ENCODE results near the gene HSPA12A. TPM values are rescaled to one million over a fixed set of nuclear protein-coding genes. Genes with fewer than 3 reads are reported as not detected.
"Not testable (repeated sequence)": the region's sequence is repeated elsewhere in the genome, so short reads cannot be mapped to it uniquely, and the experiment has no call there.

HSPA12A gene
- total RNA-seq, 4 donors from 2014 or later, result 125 to 187 (median 147) TPM

DNA sequence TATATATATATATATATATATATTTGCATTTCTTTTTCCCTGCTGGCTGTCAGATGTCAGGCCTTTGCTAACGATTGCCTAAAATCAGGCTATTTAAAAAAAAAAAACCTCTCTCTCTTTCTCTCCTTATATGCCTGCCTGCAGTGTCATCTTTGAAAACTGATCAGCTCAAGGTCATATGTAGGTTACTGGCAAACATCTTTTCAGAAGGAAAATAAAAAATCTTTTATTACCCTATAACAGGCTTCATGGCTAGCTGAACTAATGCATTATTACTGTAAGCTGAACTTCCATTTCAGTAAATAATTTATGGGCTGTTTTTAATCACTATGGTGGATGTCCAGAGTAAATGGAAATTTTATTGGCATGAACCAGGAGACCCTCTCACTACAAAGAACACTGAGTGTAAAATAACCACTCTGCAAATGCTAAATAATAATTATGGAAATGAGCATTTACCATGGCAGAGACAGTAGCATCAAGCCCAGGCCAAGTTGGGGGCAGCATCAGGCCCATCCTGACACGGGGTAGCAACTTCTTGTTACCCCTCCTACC is 29.3 kb downstream of the HSPA12A start:
- Histone ChIP-seq H3K4me1 (peaks cover 0 to 94% (median 36%) of the 10 kb centered on the region in 4 donors), H3K4me3 (no peak overlapping the region), H3K27ac (no peak overlapping the region), H3K27me3 (no peaks in the 10 kb centered on the region), H3K36me3 (no peaks in the 10 kb centered on the region), H3K9me3 (no peaks in the 10 kb centered on the region)
- TF ChIP-seq, protein P1, sequence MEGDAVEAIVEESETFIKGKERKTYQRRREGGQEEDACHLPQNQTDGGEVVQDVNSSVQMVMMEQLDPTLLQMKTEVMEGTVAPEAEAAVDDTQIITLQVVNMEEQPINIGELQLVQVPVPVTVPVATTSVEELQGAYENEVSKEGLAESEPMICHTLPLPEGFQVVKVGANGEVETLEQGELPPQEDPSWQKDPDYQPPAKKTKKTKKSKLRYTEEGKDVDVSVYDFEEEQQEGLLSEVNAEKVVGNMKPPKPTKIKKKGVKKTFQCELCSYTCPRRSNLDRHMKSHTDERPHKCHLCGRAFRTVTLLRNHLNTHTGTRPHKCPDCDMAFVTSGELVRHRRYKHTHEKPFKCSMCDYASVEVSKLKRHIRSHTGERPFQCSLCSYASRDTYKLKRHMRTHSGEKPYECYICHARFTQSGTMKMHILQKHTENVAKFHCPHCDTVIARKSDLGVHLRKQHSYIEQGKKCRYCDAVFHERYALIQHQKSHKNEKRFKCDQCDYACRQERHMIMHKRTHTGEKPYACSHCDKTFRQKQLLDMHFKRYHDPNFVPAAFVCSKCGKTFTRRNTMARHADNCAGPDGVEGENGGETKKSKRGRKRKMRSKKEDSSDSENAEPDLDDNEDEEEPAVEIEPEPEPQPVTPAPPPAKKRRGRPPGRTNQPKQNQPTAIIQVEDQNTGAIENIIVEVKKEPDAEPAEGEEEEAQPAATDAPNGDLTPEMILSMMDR (IDR thresholded peaks at IDR 0.05), result no peak
- no peak for TF ChIP-seq POLR2A (IDR thresholded peaks at IDR 0.05)
- TF ChIP-seq EP300 (IDR thresholded peaks at IDR 0.05), result no peak
- no peak for DNase-seq (ENCODE audit: low spot score in 2 of 2)
- WGBS, 2 donors, result 36 to 45% methylated on average over 2 of the region's 2 CpGs

DNA sequence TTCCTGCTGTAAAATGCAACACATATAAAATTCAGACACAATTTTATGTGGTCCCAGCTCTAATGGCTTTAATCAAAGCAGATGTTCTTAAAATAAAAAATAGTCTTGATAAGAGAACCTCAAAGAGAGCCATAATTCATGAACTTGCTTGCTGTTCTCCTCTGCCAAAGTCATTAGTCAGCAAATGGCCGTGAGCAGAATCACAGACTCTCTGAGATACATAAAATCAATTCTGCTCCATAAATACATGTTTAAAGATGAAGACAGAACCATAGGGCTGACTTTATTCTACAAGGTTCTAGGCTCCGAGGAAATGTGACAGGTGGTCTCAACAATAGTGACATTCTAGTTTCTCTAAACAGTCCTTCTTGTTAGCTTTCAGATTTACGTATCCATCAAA is 29.8 kb downstream of the HSPA12A start:
- DNase-seq (ENCODE audit: low spot score in 2 of 2), result no peak
- Histone ChIP-seq H3K9me3 (no peaks in the 10 kb centered on the region), H3K4me1 (peaks cover 0 to 94% (median 37%) of the 10 kb centered on the region in 4 donors), H3K4me3 (no peak overlapping the region), H3K36me3 (no peaks in the 10 kb centered on the region), H3K27me3 (no peaks in the 10 kb centered on the region), H3K27ac (peak overlapping the region in 2 of 4 donors; percentile 24 to 66)
- 41 to 42% methylated on average over 3 of the region's 3 CpGs for WGBS, 2 donors
- TF ChIP-seq, protein P1 (IDR thresholded peaks at IDR 0.05), result no peak
- TF ChIP-seq POLR2A (IDR thresholded peaks at IDR 0.05), result no peak

GRCh38 chr10:116711803-116712202 is 30.6 kb downstream of the HSPA12A start:
- not testable (repeated sequence) for H3K36me3 ChIP-seq; H3K4me3 ChIP-seq; DNase-seq (ENCODE audit: low spot score in 2 of 2); H3K9me3 ChIP-seq; H3K27me3 ChIP-seq
- peak overlapping the region in 3 of 4 donors; percentile 23 to 66 (median 50) for H3K27ac ChIP-seq
- peaks cover 0 to 94% (median 32%) of the 10 kb centered on the region in 4 donors for H3K4me1 ChIP-seq
- 50 to 59% methylated on average over 10 of the region's 10 CpGs for WGBS, 2 donors

- Histone ChIP-seq H3K4me1 (peaks cover 0 to 90% (median 24%) of the 10 kb centered on the region in 4 donors), H3K4me3 (no peak overlapping the region), H3K36me3 (peaks cover 0 to 3% (median 0%) of the 10 kb centered on the region in 3 donors), H3K9me3 (no peaks in the 10 kb centered on the region), H3K27me3 (no peaks in the 10 kb centered on the region), H3K27ac (peak overlapping the region in 2 of 4 donors; percentile 12 to 29)
- TF ChIP-seq, protein P1 (IDR thresholded peaks at IDR 0.05), result no peak
- TF ChIP-seq POLR2A (IDR thresholded peaks at IDR 0.05), result no peak
- TF ChIP-seq EP300 (IDR thresholded peaks at IDR 0.05), result no peak
- no peak for DNase-seq (ENCODE audit: low spot score in 2 of 2)
- 86 to 91% methylated on average over 4 of the region's 4 CpGs for WGBS, 2 donors
Measured at GRCh38 chr10:116710076-116710475, 32.3 kb downstream of the HSPA12A start.

DNA sequence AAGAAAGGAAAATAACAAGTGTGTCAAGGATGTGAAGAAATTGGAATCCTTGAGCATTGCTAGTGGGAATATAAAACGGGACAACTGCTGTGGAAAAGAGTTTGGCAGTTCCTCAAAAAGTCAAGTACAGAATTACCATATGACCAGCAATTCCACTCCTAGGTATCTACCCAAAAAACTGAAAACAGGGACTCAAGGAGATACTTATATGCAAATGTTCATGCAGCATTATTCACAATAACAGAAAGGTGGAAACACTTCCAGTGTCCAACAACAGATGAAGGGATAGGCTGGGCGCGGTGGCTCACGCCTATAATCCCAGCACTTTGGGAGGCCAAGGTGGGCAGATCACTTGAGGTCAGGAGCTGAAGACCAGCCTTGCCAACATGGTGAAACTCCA is 33.5 kb downstream of the HSPA12A start:
- WGBS, 2 donors, result 73 to 74% methylated on average over 4 of the region's 4 CpGs
- no peak overlapping the region for H3K4me3 ChIP-seq

More for the DNA sequence above, 33.5 kb downstream of the HSPA12A start:
- Histone ChIP-seq H3K36me3 (peaks cover 0 to 11% (median 0%) of the 10 kb centered on the region in 3 donors), H3K4me1 (peaks cover 0 to 82% (median 23%) of the 10 kb centered on the region in 4 donors), H3K27ac (peak overlapping the region in 2 of 4 donors; percentile 73 to 74), H3K27me3 (no peaks in the 10 kb centered on the region), H3K9me3 (no peaks in the 10 kb centered on the region)
- TF ChIP-seq, protein P1 (IDR thresholded peaks at IDR 0.05), result no peak
- no peak for TF ChIP-seq EP300 (IDR thresholded peaks at IDR 0.05)
- TF ChIP-seq POLR2A (IDR thresholded peaks at IDR 0.05), result no peak
- no peak for DNase-seq (ENCODE audit: low spot score in 2 of 2)
